DMS53 (cell line): ENCODE measurements around the gene SYT13.

Experiments
- DNase-seq: peaks from one replicate; lab custom pipeline; 2025; lab: John Stamatoyannopoulos, UW

The SYT13 gene, protein sequence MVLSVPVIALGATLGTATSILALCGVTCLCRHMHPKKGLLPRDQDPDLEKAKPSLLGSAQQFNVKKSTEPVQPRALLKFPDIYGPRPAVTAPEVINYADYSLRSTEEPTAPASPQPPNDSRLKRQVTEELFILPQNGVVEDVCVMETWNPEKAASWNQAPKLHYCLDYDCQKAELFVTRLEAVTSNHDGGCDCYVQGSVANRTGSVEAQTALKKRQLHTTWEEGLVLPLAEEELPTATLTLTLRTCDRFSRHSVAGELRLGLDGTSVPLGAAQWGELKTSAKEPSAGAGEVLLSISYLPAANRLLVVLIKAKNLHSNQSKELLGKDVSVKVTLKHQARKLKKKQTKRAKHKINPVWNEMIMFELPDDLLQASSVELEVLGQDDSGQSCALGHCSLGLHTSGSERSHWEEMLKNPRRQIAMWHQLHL

DNA sequence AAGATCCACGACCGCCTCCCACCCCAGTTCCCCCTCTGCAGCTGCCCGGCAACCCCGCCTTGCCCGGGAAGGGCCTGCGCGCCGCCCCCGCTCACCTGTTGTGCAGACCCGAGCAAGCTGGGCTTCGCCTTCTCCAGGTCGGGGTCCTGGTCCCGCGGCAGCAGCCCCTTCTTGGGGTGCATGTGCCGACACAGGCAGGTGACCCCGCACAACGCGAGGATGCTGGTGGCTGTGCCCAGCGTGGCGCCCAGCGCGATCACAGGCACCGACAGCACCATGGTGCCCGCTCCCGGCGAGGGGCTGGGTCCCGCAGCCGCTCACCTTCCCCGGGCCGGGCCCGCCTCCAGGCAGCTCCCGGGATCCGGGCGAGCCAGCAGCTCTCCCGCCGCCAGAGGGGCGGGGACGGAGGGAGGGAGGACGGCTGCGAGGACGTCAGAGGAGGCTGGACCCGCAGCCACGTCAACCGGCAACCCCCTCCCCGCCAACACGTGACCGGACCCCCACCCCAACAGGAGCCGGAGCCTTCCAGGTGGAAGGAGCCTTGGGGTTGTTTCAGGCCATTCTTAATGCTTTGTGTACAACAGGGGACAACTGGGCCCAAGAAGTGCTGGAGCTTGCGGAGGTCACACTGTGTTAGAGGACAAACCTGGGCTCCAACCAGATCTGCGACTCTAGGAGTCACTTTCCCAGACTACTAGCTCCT is at the start of gene SYT13:
Gene SYT13 (minus strand): TSS at position 412 of the 703 bp plus-strand sequence. CDS start 134 bp downstream, at position 278.
- peak; percentile 89 for DNase-seq

DNA sequence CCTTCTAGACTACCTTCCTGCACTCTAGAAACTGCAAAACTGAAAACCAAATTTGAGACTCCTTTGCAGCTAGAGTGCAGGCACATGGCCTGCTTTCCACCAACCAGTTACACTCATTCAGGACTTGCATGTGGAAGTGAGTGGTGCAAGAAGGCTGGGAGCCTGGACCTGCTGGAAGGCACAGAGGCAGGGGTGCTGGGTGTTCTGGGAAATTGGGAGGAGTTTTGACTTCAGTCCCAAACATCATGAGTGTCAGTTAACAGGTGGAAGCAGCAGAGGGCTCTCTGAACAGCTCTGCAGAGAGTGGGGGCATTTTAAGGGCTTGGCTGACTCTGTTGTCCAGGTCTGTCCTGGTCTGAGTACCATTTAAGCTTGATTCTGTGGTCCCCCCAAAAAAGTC is 49.3 kb upstream of the SYT13 start:
- DNase-seq = no peak

DNA sequence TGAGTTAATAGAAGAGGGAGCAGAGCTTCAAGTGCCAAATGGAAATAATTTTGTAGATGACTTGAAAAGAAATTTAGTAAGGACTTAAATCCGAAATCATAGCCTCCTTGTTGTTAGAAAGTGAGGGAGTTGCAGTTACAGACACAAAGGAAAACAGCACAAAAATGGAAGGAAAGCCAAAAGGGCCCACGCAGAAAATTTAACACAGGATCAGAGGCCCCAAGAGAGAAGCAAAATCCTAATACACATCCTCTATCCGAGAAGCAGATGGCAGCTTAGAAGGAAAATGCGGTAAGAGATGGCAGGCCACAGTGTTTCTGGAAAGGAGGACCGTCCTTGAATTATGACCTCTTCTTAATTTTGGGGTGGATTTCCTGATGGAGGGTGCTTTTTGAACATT is 48.7 kb upstream of the SYT13 start:
- DNase-seq = no peak

DNA sequence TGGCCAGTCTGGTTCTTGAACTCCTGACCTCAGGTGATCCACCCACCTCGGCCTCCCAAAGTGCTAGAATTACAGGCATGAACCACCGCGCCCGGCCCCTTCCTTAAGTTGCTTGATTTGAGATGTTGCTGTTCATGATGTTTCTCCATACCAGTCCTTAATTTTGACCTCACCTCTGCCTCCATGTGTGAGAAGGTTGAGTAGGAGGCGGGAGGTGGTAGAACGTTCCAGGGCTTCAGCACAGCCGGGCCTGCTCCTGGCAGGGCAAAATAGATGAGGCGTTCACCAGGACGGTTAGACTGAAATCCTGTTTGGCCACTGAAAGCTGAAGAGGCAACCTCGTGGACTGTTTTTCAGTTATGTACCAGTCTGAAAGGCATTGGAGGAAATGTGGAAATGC is 48.3 kb upstream of the SYT13 start:
- no peak for DNase-seq

DNA sequence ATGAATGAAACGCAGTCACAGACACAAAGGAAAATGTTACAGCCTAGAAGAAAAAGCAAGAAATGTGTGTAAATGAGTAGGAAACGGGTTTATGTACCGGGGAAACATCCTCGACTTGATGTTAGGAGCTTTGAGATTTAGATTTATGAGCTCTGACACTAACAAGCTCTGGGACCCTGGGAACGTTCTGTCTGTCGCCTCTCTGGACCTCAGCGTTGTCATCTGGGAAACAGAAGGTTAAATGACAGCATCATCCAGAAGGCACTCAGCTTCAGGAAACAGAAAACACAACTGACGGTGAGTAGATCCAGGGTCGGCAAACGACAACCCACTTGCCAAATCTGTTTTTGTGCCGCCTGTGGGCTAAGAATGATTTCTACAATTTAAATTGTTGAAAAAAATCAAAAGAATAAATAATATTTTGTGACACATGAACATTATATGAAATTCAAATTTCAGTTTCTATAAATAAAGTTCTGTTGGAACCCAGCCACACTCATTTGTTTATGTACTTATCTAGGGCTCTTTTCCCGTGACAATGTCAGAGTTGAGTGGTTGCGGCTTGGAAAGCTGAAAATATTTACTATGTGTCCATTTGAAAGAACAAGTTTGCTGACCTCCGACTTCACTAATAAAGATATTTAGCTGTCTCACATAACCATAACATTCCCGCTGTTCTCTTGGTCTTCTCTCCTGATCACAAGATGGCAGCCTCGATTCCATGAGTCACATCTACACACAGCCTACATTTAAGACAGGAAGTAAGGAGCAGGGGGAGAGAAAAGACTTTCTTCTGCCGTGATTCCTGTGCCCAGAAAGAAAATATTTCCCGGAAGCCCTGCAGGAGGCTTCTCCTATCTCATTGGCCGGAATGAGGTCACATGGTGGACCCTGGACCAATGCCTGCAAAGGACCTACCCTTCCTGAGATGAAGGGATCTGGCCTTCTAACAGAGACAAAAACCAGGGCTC is 47.1 kb upstream of the SYT13 start:
- DNase-seq = peak; percentile 86

DNA sequence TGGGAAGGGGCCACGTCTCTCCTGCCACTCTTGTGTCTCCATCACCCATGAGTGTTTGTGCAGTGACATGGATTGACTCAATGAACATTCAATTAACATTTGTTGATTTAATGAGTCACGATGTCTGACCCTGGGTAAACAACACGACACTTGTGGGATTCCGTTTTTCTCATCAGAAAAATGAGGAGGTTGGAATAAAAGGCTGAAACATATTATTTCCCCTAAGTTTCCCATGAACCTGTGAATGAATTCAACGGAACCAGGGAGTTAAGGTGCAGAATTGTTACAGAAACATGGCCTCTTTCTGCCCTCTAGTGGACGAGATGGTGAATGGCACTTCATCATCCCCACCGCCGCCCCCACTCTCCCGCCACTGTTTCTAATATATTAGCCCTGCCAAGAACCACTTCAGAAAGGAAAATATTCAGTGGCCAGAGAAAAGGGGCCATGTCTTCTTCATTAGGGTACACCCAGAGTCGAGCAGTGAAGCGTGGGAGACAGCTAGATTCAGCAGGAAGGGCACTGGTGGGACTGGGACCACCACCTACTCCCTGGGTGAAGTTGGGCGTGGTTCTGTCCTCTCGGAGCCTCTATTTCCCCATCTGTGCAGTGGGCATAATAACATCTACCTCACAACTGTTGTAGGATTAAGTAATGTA is 46.3 kb upstream of the SYT13 start:
- peak; percentile 78 for DNase-seq

DNA sequence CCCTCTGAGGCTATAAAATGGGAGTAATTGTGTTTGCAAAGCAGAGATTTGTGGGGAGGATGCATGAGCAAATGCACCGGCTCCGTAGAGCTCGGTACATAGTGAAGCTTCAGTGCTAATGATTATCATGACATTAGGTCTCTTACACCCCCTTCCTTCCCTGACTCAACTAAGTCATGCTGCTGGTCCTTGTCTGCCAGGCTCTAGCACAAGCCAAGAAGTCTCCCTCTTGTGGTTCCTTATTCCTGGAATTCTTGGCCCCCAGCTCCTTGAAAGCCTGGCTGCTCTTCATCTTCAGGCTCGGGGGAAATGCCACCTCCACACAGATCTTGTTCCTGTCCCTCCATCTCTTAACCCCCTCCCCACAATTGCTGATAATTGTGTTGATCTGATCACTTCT is 45.7 kb upstream of the SYT13 start:
- DNase-seq = no peak

DNA sequence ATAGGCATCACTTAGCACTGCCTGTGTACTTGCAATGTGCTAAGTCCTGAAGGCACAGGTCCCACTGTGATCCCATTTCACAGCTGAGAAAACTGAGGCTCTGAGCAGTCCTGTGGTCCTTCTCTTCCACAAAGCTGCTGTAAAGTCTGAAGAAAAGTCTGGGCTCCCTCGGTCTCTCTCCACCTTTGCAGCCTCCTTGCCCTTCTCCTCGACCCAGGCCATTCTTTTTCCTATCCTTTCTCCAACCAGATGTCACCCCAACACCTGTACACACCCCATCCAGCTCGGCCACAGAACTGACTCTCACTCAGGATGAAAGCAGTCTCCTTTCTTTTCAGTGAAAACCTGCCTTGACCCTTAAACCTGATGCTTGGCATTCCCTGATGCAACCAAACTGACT is 42.6 kb upstream of the SYT13 start:
- DNase-seq = no peak

DNA sequence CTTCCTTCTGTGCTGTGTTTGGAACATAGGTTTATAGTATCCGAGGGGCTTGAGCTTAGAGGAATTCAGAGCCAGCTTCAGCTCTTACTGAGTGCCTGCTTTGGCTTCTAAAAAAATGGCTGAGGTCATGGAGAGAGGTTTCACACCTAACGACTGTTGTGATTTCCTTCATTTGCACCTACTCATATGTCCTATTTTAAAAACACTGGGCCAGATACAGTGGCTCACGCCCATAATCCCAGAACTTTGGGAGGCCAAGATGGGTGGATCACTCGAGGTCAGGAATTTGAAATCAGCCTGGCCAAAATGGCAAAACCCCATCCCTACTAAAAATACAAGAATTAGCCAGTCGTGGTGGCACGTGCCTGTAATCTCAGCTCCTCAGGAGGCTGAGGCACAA is 38.3 kb upstream of the SYT13 start:
- DNase-seq = no peak

DNA sequence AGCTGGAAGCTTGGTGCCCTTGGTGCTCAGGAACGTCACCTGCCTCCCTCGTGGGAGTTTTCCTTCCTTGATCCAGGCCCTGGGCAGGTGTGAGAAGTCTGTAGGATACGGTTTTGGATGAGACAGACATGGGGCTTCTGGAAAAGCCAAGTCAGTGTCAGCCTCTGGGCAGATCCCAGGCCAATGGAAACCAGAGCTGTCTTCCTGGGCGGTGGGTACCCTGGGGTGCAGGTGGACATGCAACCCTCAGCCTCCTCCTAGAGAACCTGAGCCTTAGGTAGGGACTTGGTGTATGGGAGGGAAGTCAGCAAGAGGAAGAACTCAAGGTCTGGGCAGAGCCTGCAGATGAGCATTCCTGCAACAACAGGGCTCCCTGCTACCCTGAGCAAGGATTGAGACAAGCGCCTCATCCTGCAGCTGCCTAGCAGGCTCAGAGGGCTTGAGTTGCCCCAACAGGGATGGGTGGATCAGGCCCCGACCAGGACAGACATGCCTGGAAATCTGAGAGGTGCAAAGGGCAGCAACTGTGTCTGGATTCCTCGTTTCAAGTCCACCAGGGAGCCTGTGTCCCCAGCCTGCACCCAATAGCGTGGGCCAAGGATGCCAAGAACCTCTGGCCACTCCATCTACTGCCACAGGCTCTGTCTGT is 37.6 kb upstream of the SYT13 start:
- DNase-seq = no peak

DNA sequence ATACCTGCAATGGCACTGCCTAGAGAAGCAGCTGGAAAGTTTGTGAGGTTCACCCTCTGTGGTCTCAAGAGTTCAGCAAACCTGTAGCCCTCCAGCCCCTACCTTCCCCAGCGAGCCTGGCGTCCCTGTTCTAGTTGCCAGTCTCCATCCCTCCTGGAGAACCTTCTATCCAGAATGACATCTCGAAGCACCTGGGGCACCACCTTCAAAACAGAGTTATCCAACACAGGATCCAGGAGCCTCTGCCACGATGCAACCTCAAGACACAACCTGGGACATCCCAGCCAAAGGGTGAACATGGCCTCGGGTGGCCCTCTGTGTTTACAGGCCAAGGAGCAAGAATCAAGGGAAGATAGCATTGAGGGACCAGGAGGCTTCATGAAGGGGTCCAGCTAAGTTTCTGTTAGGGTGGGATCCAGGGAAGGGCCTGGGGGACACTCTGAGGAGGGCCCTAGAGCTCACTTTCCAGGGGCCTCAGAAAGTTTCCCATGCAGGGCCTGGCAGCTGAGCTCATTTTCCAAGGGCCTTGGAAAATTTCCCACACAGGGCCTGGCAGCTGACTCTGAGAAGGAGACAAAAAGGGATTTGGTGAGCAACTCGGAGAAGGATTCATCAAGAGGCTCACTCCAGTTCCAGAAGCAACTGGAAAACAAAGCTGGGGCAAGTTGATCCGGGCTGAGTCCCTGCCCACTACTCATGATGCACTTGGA is 36.9 kb upstream of the SYT13 start:
- no peak for DNase-seq

DNA sequence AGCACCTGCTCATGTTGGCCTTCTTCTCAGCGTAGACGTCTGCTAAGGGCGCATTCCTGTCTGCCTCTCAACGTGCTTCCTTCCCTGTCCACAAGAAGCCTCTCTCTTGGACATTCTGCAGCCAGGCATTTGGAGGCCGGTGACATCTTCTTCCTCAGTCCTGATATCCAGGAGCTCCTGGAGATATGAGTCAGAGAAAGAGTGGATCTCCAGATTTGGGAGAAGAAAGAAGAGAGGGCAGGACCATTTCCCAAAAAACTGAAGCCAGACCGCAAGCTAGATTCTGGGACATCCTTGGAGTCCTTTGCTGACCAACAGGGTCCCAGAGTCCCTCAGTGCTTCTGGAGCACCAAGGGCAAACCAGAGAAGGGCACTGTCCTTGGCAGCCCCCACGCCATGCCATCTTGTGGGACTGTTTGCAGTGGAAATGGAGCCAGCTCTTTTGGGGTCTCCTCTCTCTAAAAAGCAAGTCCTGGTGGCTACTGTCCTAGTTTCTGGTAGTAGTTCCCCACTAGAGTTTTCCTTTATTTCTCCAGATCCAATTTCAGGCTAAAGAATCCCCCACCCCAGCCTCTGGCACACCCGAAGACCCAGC is 36.1 kb upstream of the SYT13 start:
- no peak for DNase-seq

DNA sequence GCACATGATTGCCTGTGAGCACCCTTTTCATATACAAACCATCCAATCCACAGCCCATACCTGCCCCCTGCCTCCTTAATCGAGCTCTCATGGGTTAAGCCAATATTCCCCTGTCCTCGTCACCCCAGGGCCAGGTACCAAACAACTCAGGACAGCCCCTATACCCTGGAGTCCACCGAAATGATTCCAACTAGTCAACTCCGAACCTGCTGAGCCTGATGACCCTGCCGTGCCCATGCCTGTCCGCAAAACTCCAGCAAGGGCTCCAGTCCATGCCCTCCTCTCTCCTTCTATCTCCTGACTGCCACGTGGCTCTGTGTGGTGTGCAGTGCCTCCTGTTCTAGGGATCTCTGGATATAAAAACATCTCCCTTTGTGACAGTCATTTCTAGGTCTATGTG is 35.5 kb upstream of the SYT13 start:
- DNase-seq = no peak

DNA sequence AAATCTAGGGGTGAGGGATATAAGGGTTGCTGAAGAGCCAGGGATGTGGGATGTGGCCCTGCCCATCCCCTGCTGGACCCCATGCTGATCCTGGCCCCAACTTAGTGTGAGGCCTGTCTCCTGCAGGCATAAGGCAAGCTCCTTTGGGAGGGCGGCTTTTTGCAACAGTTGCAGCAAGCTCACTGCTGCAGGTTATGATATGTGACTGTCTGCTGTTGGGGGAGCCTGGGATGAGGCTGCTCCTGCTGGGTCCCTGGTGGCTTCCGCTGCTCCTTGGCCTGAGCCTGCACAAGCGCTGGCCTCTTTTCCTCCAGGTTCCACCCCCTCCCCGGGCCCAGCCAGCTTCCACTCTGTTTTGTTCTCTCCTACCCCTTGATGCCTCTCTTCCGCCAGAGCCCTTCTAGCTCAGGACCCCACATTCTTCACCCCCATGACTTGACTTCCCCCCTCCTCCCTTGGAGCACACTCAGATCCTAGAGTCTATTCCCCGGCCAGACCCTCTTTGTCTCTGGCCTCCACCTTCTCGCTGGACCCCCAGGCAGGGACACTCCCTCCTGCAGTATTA is 35.0 kb upstream of the SYT13 start:
- DNase-seq = no peak

DNA sequence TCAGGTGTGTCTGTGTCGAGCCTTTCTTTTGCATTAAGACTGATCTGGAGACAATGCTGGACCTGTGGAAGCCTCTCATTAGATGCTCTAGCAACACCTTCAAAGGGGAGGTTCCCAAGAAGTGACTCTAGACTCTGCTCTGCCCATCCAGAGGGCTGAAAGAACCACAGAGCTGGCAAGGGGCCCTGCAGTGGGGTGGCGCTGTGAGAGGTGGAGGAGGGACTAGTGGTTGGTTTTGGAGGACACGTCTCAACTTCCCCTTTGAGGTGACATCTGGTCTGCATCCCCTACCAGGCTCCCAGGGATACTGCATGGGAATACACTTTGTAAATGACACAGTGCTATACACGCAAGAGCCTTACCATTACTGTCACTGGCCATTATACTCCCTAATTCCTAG is 34.2 kb upstream of the SYT13 start:
- no peak for DNase-seq

DNA sequence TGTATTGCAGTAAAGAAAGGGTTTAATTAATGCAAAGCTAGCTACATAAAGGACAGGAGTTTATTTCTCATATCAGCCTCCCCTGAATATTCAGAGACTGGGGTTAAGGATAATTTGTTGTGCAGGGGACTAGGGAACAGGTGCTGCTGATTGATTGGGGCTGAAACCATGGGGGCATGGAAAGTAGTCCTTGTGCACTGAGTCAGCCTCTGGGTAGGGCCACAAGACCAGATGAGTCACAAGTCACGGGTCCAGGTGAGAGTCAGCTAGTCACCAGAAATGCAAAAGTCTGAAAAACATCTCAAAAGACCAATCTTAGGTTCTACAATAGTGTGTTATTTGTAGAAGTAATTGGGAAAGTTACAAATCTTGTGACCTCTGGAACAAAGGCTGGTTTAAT is 32.9 kb upstream of the SYT13 start:
- DNase-seq = no peak

DNA sequence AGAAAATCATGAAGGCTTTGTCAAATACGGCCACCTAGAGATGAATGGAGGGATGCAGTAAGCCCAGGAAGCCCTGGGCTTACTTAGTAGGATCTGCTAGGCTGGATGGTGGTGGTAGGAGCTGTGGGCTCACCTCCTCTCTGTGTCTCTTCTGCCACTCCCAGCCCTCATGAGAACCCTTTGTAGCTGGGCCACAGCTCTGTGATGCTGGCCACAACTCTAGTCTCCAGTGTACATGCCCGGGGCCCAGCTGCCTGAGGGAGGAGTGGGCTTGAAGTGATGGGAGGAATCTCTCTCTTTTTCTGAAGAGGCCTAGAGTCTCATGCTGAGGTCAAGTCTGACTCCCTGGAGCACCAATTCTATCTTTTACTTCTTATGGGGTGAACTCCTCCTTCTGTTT is 32.4 kb upstream of the SYT13 start:
- no peak for DNase-seq

DNA sequence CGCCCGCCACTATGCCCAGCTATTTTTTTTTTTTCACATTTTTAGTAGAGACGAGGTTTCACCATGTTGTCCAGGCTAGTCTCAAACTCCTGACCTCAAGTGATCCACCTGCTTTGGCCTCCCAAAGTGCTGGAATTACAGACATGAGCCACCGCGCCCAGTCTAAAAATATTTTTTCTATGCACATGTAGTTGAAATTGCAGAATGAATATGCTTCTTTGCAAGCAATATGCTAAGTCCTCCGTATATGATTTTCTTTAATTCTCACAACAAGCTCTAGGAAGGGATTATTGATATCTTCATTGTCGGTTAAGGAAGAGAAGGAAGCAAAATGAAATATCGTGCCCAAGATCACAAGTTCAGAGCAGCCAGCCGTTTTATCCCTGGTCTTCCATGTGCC is 30.1 kb upstream of the SYT13 start:
- no peak for DNase-seq

DNA sequence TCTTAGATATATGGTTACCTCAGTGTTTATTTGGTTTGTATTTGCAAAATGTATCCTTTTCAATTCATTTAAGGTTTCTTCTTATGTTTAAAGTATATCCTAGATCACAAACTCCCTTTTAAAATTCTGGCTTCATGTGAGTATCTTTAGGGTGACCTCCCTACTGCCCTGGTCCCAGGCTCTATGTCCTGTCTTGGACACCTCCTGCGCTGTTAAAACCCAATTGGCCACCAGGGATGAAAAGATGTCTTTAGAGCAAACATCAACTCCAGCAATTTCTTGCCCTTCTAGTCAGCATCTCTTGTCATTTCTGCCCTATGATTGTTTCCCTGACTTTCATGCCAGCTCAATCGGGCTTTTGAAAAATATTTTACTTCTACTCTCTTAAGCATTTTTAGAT is 28.8 kb upstream of the SYT13 start:
- DNase-seq = no peak
